ENCODE data around the gene CLEC10A. TPM values are rescaled to one million over a fixed set of nuclear protein-coding genes. Genes with fewer than 3 reads are reported as not detected.

Gene CLEC10A, protein sequence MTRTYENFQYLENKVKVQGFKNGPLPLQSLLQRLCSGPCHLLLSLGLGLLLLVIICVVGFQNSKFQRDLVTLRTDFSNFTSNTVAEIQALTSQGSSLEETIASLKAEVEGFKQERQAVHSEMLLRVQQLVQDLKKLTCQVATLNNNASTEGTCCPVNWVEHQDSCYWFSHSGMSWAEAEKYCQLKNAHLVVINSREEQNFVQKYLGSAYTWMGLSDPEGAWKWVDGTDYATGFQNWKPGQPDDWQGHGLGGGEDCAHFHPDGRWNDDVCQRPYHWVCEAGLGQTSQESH
- total RNA-seq (2022; extraction: Qiagen RNA extraction) = not detected in 5 replicates

DNA sequence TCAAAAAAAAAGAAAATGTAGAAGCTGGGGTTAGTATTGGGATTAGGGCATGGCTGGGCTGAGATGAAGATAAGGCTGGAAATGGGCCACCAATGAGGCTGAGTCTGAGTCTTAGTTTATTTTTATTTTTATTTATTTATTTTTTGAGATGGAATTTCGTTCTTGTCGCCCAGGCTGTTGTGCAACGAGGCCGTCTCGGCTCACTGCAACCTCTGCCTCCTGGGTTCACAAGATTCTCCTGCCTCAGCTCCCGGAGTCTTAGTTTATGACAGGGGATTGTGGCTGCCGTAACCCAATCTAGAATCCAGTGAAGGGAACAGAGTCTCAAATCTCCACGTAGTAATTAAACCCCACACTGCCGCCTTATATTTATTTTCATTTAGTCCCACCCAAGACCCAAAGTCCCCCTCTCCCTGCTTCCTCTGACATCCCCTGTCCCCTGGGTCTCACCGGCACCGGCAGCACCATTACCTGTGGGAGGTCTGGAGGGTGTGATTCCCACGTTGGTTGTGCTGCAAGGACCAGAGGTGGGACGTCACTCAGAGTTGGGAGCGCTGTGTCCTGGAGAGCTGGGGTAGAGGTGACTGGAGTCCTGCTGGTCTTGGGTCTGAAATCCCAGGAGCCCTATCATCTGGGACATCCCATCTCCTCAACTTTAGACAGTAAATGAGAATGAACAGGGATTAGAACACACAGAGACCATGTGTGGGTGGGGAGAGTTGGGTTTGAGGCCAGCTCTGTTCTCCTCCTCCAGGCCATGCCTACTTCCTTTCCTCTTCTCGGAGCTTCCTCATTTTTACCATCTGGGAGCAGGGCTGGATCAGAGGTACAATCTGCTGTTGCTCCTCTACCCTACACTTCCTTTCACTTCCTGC is at the start of gene CLEC10A:
Gene CLEC10A (minus strand): TSS at position 671 of the 875 bp plus-strand sequence. CDS start 1,439 bp downstream, outside the sequence.

DNA sequence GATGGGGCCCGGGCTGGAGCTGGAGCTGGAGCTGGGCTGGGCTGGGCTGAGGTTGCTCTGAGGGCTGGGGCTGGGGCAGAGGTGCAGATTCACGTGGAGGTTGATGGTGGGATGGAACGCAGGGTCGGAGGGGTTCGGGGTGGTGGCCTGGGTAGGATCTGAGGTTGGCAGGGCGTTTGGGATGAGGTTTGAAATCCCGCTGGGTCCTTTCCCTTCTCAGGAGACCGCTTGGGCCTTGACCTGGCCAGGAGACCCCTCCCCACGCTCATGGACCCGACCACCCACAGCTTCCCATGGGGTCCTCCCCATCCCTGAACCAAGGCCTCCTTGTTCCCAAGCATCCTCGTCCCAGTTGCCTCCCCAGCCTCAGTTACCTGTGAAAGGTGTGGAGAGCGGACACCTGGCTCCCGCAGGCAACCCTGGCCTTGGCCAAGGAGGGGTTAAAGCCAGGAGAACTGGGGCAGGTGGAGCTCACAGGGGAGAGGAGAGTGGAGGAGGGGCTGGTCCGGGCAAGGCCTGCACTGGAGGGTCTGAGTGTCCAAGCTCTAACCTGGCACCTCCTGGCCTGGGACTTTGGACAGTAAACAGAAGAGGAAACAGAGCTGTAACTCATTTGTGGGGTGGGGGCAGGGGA is 34.3 kb upstream of the CLEC10A start, which contains the start of gene ASGR2:
Gene ASGR2 (minus strand): TSS at position 582 of the 634 bp plus-strand sequence. CDS start 582 bp downstream, outside the sequence.

DNA sequence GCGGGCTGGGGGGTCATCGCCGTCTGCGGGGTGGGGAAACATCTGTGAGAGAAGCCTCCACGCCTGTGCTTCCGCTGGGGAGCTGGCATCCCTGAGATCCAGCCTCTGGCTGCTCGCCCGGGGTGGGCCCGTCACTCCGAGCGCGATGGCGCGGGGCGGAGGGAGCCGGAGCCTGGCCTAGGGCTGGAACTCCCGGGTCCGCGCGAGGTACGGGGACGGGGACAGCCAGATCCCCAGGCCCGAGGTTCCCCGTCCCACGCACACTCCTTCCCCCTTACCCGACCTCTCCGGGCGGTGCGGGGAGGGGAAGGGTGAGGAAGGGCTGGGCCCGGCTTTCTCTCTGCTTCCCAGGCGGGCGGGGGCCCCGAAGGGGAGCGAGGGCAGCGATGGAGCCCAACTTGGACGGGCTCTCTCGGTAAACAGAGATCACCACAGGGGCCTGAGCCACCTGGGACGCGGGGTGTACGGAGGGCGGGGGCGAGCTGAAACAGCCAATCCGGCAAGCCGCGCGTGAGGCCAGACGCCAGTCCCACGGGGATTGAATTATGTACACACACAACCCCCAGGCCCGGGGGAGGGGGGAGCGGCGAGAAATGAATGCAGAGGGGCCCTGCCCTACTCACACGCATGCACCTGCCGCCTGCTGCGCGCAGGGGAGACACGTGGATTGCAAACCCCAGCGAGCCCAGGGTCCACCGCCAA is 36.4 kb downstream of the CLEC10A start, which contains the start of gene SLC16A11:
Gene SLC16A11 (minus strand): TSS at position 596 of the 702 bp plus-strand sequence. CDS start 579 bp downstream, at position 17.

DNA sequence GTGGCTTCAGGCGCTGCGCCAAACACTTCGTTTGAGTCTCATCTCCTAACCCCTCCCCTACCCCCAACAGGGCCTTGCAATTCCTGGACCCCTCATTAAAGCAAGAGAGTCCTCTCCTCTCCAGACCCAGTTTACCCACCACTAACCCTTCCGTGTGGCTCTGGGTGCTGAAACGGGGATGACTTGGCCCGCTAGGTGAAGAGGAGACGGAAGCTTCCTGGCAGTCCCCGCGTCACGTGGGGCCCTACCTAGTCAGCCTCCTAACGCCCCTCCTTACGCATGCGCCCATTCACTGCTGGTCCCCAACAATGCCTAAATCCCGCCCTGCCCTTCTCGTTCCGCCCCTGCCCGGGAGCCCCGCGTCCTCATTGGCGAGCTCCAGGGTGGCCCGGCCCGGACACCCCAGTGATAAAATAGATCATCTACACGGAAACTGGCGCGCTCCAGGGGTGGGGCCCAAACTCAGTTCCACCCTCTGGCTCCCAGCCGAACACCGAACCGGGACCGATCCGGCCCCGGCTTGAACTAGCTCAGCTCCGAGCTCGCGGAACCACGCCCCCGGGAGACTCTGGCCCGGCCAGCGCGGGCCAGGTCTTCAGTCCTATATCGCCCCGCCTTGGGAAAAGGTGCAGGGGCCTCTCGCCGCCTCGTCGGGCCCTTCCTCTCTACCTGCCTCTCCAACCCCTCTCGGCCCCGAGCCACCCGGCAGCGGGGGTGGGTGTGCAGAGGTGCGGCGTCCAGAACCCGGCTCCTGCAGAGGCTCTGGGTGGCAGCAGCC is 44.3 kb downstream of the CLEC10A start, which contains the start of gene SLC16A13:
Gene SLC16A13 (plus strand): TSS at position 425 of the 778 bp plus-strand sequence. CDS start 368 bp downstream, outside the sequence.

Other genes with a start within 250 kb of the CLEC10A start
- gene TEKT1, start 248.5 kb downstream of the CLEC10A start, total RNA-seq (2022; extraction: Qiagen RNA extraction) = 0.07 to 0.24 TPM (median 0.18 TPM) in 3 of 5 replicates, not detected in the others
- gene ALOX12, start 84.2 kb downstream of the CLEC10A start, total RNA-seq (2022; extraction: Qiagen RNA extraction) = not detected in 5 replicates
- 448 to 548 TPM (median 468 TPM) in 5 replicates for gene RNASEK, start 67.6 kb downstream of the CLEC10A start, total RNA-seq (2022; extraction: Qiagen RNA extraction)
- not detected in 5 replicates for gene BCL6B, start 57.2 kb downstream of the CLEC10A start, total RNA-seq (2022; extraction: Qiagen RNA extraction)
- gene SLC16A13, start 44.2 kb downstream of the CLEC10A start, total RNA-seq (2022; extraction: Qiagen RNA extraction) = 9.2 to 12.9 TPM (median 11.3 TPM) in 5 replicates
- gene SLC16A11, start 36.2 kb downstream of the CLEC10A start, total RNA-seq (2022; extraction: Qiagen RNA extraction) = not detected in 5 replicates
- gene ASGR2, start 34.6 kb upstream of the CLEC10A start, total RNA-seq (2022; extraction: Qiagen RNA extraction) = 0.14 TPM in 1 of 5 replicates, not detected in the others
- gene ASGR1, start 99.1 kb upstream of the CLEC10A start, total RNA-seq (2022; extraction: Qiagen RNA extraction) = 0.59 to 1.4 TPM (median 1.2 TPM) in 5 replicates
- gene DLG4, start 139.6 kb upstream of the CLEC10A start, total RNA-seq (2022; extraction: Qiagen RNA extraction) = 6.8 to 9.8 TPM (median 8.2 TPM) in 5 replicates
- gene ACADVL, start 139.7 kb upstream of the CLEC10A start, total RNA-seq (2022; extraction: Qiagen RNA extraction) = 308 to 483 TPM (median 455 TPM) in 5 replicates
- gene DVL2, start 154.3 kb upstream of the CLEC10A start, total RNA-seq (2022; extraction: Qiagen RNA extraction) = 30.7 to 43.1 TPM (median 40.7 TPM) in 5 replicates
- gene PHF23, start 159.2 kb upstream of the CLEC10A start, total RNA-seq (2022; extraction: Qiagen RNA extraction) = 82.4 to 100 TPM (median 91.5 TPM) in 5 replicates
- 645 to 806 TPM (median 682 TPM) in 5 replicates for gene GABARAP, start 162.2 kb upstream of the CLEC10A start, total RNA-seq (2022; extraction: Qiagen RNA extraction)
- gene CTDNEP1, start 171.5 kb upstream of the CLEC10A start, total RNA-seq (2022; extraction: Qiagen RNA extraction) = 221 to 239 TPM (median 226 TPM) in 5 replicates
- 121 to 141 TPM (median 127 TPM) in 5 replicates for gene ELP5, start 172.0 kb upstream of the CLEC10A start, total RNA-seq (2022; extraction: Qiagen RNA extraction)
- 0.84 to 1.2 TPM (median 0.97 TPM) in 5 replicates for gene CLDN7, start 182.2 kb upstream of the CLEC10A start, total RNA-seq (2022; extraction: Qiagen RNA extraction)
- gene SLC2A4, start 201.5 kb upstream of the CLEC10A start, total RNA-seq (2022; extraction: Qiagen RNA extraction) = 0.15 to 0.27 TPM (median 0.26 TPM) in 5 replicates
- 0.53 to 0.69 TPM (median 0.59 TPM) in 5 replicates for gene YBX2, start 214.4 kb upstream of the CLEC10A start, total RNA-seq (2022; extraction: Qiagen RNA extraction)
- gene EIF5A, start 227.4 kb upstream of the CLEC10A start, total RNA-seq (2022; extraction: Qiagen RNA extraction) = 1,648 to 1,788 TPM (median 1,697 TPM) in 5 replicates
- gene GPS2, start 235.1 kb upstream of the CLEC10A start, total RNA-seq (2022; extraction: Qiagen RNA extraction) = 88.2 to 105 TPM (median 103 TPM) in 5 replicates
- gene NEURL4, start 249.1 kb upstream of the CLEC10A start, total RNA-seq (2022; extraction: Qiagen RNA extraction) = 22.9 to 38.3 TPM (median 34.9 TPM) in 5 replicates